GM19468 (cell line): Measurements from ENCODE around the gene ZNF407.

Experiments used
- ATAC-seq: cut with Tn5 transposase; IDR thresholded peaks from one replicate; pipeline ENCODE4 v1.9.1; 2021; ENCODE audit warnings: mild to moderate bottlenecking, moderate library complexity, moderate number of reproducible peaks; ENCODE audit not compliant: unreplicated experiment; ENCODE audit errors: extremely low read depth

The ZNF407 gene

GRCh38 chr18:74768096-74768495 lies 170.4 kb downstream of the ZNF407 start:
- ATAC-seq: no peak

DNA sequence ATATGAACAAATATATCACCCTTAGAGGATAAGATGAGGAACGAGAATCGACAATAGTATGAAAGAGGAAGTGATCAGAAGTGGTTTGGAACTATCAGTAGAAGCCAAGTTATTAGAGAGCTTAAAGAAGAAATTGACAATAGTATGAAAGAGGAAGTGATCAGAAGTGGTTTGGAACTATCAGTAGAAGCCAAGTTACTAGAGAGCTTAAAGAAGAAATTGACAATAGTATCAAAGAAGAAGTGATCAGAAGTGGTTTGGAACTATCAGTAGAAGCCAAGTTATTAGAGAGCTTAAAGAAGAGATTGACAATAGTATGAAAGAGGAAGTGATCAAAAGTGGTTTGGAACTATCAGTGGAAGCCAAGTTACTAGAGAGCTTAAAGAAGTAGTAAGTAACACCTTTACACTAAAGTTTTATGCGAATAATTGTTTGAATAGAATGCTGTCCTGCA lies 175.5 kb downstream of the ZNF407 start:
- peak; percentile 39 for ATAC-seq

DNA sequence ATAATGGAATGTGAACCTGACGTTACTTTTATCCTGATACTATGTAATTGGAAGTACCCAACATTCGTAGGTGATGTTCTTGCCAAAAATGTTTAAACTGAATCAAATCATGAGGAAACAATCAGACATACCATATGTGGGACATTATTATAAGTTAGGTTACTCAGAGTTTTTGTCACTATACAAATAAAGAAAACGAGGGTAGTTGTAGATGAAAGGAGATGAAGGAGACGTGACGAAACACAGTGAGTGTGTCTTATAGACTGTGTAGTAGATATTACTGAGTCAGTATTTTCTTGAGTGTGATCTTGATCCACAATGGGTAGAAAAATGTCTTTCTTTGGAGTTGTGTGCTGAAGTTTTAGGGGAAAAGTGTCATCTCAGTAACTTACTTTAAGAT lies 176.8 kb downstream of the ZNF407 start:
- no peak for ATAC-seq

- ATAC-seq: no peak
These were observed 177.6 kb downstream of the ZNF407 start for GRCh38 chr18:74775239-74775638.

DNA sequence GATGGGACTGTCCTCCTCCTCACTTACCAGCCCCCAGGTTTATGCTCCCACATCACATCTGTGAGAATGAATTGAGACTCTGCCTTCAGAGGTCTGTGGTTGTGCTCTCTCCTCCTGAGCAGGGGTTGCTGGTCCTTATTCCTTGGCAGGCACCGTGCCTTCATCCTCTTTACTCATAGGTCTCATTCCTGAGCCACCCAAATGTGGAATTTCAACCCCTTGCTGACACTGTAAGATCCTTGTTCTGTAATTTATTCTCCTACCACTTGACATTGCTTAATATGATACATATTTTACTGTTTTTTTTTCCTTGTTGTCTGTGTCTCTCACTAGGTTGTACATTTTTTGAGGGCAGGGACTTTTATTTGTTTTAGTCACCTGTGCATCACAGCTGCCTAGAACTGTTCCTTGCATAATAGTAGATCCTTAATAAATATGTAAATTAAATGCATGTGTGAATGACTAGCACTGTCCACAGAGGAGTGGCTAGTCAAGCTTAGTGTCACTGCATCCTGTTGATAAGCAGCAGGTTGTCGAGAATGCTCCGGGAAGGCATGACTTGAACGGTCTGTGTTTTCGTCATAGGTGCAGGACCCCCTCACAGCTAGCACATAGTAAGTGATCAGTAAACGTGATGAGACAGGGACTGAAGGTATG lies 180.6 kb downstream of the ZNF407 start:
- no peak for ATAC-seq

DNA sequence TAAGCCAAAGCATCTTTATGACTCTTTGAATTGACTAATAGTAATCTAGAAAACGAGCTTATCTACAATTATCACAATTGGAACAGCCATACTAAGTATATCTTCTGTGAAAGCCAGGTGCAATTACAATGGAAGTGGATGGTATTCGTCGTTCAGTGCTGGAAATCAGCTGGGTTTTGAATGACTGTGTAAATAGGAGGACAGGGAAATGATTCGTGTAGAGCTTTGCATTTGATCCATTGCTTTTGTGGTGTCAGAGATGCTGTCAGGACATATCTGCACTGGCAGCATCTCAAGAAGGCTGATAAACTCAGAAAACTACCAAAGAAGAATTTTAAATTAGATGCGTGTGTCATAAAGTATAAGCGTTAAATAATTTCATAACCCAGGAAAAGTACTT lies 187.1 kb downstream of the ZNF407 start:
- ATAC-seq: no peak

DNA sequence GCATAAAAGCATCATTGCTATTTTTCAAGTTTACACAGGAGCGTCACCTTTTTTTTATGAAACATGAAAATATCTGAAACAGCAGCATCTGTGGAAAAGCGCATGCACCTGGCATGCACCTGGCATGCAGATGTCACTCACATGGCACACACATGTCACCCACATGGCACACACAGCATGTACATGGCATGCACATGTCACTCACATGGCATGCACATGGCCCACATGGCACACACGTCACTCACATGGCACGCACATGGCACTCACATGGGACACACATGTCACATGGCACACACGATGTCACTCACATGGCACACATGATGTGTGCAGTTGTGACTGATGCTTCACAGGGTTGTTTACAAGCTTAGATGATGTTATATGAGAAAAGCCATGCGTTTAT lies 188.0 kb downstream of the ZNF407 start:
- no peak for ATAC-seq

- no peak for ATAC-seq
These were observed 191.0 kb downstream of the ZNF407 start for GRCh38 chr18:74788657-74789056.

DNA sequence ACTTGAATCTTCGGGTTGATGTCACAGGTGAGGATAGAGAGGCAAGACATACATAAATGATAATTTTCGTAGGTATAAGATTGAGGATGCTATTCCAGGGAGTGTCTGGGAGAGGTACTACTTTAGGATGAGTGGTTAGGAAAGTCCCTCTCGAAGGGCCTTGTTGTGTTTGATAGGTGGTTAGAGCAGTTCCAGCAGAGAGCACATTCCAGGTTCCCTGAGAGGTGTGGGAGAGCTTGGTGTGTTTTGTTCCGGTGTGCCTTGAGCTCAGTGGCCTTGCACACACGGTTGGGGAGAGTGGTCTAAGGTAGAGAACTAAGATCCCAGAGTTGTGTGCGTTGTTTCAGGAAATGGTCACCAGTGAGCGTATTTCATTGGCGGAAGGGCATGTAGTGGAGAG lies 191.4 kb downstream of the ZNF407 start:
- no peak for ATAC-seq

GRCh38 chr18:74790451-74790850 lies 192.8 kb downstream of the ZNF407 start:
- ATAC-seq: no peak

GRCh38 chr18:74791501-74792194 lies 194.0 kb downstream of the ZNF407 start:
- ATAC-seq: no peak

- no peak for ATAC-seq
These were observed 196.1 kb downstream of the ZNF407 start for GRCh38 chr18:74793746-74794145.

DNA sequence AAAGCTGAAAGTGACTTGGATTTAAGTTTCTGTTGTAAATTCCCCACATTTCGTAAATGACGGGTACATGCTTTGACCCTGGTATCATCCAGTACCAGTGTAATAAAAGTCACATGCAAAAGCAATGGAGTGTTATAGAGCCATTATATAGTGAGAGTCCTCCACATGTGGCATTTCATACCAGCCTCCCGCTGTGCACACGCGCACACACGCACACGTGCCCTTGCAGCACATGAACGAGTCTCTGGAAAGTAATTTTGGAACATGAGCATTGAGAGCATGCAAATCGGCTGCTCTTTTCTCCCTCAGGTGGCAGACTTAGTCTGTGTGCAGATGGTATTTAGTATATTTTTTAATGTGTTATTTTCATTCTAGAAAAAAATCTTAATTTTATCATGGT lies 198.1 kb downstream of the ZNF407 start:
- no peak for ATAC-seq

GRCh38 chr18:74796211-74796610 lies 198.5 kb downstream of the ZNF407 start:
- no peak for ATAC-seq

DNA sequence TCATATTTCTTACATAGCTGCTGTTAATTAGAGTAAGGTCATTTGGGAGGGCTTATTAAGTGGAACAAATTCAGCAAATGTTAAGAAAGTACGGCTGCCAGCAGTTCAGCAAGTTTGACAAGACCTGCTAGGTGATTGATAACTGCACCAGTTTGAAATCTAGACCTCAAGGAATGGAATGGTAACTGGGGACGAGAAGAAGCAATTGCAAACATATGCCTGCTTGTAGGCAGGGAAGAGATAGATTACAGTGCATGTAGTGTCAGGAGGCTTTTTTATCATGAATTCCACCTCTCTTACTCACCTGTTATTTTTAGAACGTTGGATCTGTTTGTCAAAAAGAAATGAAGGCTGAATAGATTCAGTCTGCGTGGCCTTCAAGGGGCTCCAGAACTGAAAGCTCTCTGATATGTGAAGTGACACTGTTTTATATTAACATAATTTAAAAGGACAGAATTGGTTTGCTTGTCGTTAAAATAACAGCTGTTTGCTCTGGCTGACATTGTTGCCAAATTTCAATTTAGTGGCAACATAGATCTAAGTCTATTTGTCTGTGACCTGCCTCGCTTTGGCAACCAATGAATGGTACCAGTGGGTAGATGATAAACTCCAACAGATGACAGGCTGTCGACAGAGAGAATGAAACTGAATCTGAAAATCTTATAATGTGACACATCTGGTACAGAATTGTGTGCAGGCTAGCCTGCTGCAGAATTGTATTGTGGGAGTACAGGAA lies 199.3 kb downstream of the ZNF407 start:
- peak; percentile 97 for ATAC-seq

DNA sequence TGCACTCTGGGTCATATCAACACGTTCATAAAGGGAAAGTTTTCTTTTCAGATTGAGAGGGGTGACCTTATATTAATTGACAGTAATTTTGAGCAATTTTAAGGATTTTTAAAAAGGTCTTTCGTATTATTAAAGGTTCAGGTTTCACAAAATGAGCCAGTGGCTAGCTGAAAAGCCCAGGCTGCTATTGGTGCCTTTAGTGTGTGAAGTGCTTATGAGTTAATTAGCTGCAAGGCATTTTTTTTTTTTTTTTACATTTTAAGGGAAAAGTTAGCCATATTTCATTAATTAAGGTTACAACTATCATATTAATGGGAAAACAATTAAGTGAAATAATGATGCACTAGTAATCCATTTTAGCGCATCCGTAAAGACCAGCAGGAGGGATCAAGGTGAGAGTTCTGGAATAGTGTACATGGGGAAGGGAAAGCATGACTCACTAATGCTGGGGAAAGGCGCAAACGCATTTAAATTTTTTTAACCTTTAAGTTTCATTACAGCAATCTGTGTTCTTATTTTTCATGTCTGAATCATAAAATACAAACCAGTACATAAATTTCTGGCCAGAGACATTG lies 200.0 kb downstream of the ZNF407 start:
- ATAC-seq: peak; percentile 4

GRCh38 chr18:74799542-74799941 lies 201.9 kb downstream of the ZNF407 start:
- ATAC-seq: no peak

- no peak for ATAC-seq
These were observed 202.4 kb downstream of the ZNF407 start for GRCh38 chr18:74800098-74800497.

DNA sequence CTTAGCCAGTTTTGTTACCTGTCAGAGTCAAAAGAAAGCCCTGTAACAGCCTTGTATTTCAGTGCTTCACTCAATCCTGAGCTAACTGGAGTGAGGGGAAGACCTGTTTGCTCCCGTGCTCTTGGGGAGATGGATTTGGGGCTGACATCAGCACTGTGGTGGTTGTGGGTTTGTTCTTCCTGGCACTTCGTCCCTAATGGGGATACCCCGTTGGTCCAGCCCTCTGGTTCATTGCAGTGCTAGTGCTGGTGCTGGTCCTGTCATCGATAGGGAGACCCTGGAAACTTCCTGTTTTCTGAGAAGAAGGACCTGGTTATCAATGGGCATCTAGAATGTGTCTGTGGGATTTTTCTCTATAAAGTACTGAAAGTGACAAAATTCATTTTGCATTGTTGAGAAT lies 205.4 kb downstream of the ZNF407 start:
- no peak for ATAC-seq

DNA sequence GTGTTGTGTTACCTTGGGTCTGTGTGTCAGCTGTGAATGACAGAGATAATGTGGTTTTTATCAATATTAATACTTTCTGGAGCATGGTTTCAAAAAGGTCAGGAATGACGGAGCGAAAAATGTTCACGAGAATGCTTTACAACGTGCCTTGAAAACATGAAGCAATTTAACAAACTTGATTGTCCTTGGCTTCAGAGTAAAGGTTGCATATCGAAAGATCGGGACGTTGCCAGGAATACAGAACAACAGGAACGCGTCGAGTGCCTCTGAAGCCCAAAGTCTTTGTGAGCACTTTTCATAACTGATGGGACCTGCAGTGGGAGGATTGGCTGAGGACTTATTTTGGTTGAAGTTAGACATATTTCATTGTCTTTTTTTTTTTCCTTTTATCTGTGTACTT lies 206.1 kb downstream of the ZNF407 start:
- ATAC-seq: no peak

GRCh38 chr18:74804677-74805076 lies 207.0 kb downstream of the ZNF407 start:
- ATAC-seq: no peak
